HG03196 (cell line): Measurements from ENCODE around the gene CCDC33.

ENCODE experiments used
- ATAC-seq: cut with Tn5 transposase; IDR thresholded peaks from one replicate; pipeline ENCODE4 v1.9.1; 2021; ENCODE audit not compliant: unreplicated experiment

The CCDC33 gene

GRCh38 chr15:74228723-74229081 is 7.4 kb upstream of the CCDC33 start:
- ATAC-seq = no peak

- ATAC-seq = no peak
Measured at GRCh38 chr15:74229686-74230085, 6.4 kb upstream of the CCDC33 start.

GRCh38 chr15:74231475-74231874 is 4.7 kb upstream of the CCDC33 start:
- no peak for ATAC-seq

- no peak for ATAC-seq
Measured at GRCh38 chr15:74233373-74233772, 2.8 kb upstream of the CCDC33 start.

- ATAC-seq = no peak
Measured at GRCh38 chr15:74233851-74234597, 2.1 kb upstream of the CCDC33 start.

- no peak for ATAC-seq
Measured at GRCh38 chr15:74234598-74234875, 1.6 kb upstream of the CCDC33 start.

GRCh38 chr15:74239051-74239705 is 3.1 kb downstream of the CCDC33 start:
- no peak for ATAC-seq

GRCh38 chr15:74240002-74240568 is 4.0 kb downstream of the CCDC33 start:
- no peak for ATAC-seq

GRCh38 chr15:74240897-74241614 is 4.9 kb downstream of the CCDC33 start:
- no peak for ATAC-seq

GRCh38 chr15:74242441-74243185 is 6.5 kb downstream of the CCDC33 start:
- no peak for ATAC-seq

- no peak for ATAC-seq
Measured at GRCh38 chr15:74243431-74243830, 7.3 kb downstream of the CCDC33 start.

GRCh38 chr15:74244822-74245341 is 8.8 kb downstream of the CCDC33 start:
- no peak for ATAC-seq

GRCh38 chr15:74245342-74245931 is 9.3 kb downstream of the CCDC33 start:
- no peak for ATAC-seq

GRCh38 chr15:74250266-74250665 is 14.1 kb downstream of the CCDC33 start:
- no peak for ATAC-seq

- no peak for ATAC-seq
Measured at GRCh38 chr15:74251131-74251811, 15.1 kb downstream of the CCDC33 start.

GRCh38 chr15:74252291-74252690 is 16.2 kb downstream of the CCDC33 start:
- ATAC-seq = no peak

GRCh38 chr15:74252721-74253120 is 16.6 kb downstream of the CCDC33 start:
- no peak for ATAC-seq

- ATAC-seq = no peak
Measured at GRCh38 chr15:74253211-74253921, 17.2 kb downstream of the CCDC33 start.

GRCh38 chr15:74257105-74257504 is 21.0 kb downstream of the CCDC33 start:
- ATAC-seq = no peak
